ENCODE data around the gene EPHA3. TPM values are rescaled to one million over a fixed set of nuclear protein-coding genes. Genes with fewer than 3 reads are reported as not detected.

EPHA3 gene
- total RNA-seq, 1 donor from 2014 or later = 3.3 TPM

- Histone ChIP-seq H3K27me3 (no peaks in the 10 kb centered on the region), H3K4me3 (no peak overlapping the region), H3K9me3 (no peaks in the 10 kb centered on the region), H3K36me3 (no peaks in the 10 kb centered on the region), H3K27ac (no peak overlapping the region), H3K4me1 (no peaks in the 10 kb centered on the region)
- TF ChIP-seq CTCF (IDR thresholded peaks at IDR 0.05) = no peak
- no peak for DNase-seq (ENCODE audit: low spot score in 2 of 2)
- intact Hi-C loops (cut with DNase I) = no loop called here
These were observed 306.8 kb downstream of the EPHA3 start for GRCh38 chr3:89414270-89414669.

DNA sequence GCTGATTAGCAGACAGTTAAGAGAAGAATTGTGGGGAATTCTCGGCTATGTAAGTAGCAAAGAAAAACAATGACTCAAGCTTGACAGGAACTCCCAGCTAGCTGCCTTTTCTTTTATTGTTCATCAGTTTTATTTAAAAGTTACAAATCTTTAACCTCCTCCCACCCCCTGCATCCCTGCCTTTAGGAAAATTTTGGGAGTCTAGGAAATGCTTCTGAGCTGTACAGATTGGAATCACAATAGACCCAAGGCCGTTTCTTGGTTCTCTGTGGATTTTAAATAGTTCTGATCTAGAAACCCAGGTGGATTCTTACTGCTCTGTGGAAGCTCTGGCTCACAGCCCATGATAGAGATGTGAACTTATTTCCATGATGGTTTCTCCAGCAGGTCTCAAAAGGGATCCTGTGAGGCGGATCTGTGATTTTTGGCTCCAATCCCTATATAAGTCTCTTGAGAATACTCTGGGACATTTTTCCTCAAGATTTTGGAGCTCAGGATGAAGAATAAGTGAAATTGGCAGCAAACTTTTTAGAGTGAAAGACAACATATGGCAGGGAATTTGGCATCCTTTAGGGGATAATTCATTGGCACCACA is 312.3 kb downstream of the EPHA3 start:
- H3K36me3 ChIP-seq = no peaks in the 10 kb centered on the region
- intact Hi-C loops (cut with DNase I) = no loop called here
- H3K27me3 ChIP-seq = no peaks in the 10 kb centered on the region
- H3K4me3 ChIP-seq = no peak overlapping the region
- no peaks in the 10 kb centered on the region for H3K9me3 ChIP-seq
- no peak for TF ChIP-seq CTCF (IDR thresholded peaks at IDR 0.05)
- DNase-seq (ENCODE audit: low spot score in 2 of 2) = no peak
- H3K27ac ChIP-seq = no peak overlapping the region
- H3K4me1 ChIP-seq = no peaks in the 10 kb centered on the region

- DNase-seq (ENCODE audit: low spot score in 2 of 2) = no peak
- no peak for TF ChIP-seq CTCF (IDR thresholded peaks at IDR 0.05)
- no peaks in the 10 kb centered on the region for H3K9me3 ChIP-seq
These were observed 318.6 kb downstream of the EPHA3 start for GRCh38 chr3:89426060-89426459.

DNA sequence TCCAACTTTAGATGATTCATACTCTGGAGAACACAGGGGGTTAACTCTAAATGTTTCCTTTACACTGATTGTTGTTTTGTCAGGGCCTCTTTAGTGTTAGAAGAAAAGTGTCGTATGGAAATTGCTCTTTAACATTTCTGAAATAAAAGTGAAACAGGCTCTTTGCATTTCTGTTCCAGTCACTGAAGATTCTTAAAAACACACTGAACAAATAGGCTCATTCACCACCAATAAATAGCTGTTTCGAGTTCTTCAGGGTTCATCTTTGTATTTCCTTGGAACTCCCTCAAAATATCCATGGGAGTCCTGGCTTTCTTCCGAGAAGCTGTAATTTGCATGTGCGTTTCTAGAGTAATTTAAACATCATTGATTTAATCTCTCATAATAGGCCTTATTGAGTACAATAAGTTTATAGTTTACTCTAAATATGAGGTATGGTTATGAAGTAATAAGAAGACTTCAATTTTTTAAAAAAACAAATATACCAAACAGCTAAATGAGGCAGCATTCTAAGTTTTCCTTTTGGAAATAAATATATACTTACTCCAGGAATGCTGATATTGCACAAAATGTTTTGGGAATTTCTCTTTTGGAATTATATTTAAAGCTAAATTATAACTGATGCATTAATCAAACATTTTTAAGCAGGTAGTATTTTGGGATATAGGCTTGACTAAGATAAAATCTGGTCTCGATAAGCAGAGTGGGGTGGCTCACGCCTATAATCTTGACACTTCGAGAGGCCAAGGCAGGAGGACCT is 327.4 kb downstream of the EPHA3 start:
- no peak for DNase-seq (ENCODE audit: low spot score in 2 of 2)
- H3K9me3 ChIP-seq = no peaks in the 10 kb centered on the region
- no peaks in the 10 kb centered on the region for H3K36me3 ChIP-seq
- no peak for TF ChIP-seq CTCF (IDR thresholded peaks at IDR 0.05)
- no peaks in the 10 kb centered on the region for H3K27me3 ChIP-seq
- H3K27ac ChIP-seq = no peak overlapping the region
- intact Hi-C loops (cut with DNase I) = no loop called here
- H3K4me1 ChIP-seq = no peaks in the 10 kb centered on the region
- no peak overlapping the region for H3K4me3 ChIP-seq

More at GRCh38 chr3:89426060-89426459, 318.6 kb downstream of the EPHA3 start:
- H3K4me3 ChIP-seq = no peak overlapping the region
- H3K27ac ChIP-seq = no peak overlapping the region
- no peaks in the 10 kb centered on the region for H3K27me3 ChIP-seq
- no peaks in the 10 kb centered on the region for H3K36me3 ChIP-seq
- H3K4me1 ChIP-seq = no peaks in the 10 kb centered on the region
- intact Hi-C loops (cut with DNase I) = no loop called here

DNA sequence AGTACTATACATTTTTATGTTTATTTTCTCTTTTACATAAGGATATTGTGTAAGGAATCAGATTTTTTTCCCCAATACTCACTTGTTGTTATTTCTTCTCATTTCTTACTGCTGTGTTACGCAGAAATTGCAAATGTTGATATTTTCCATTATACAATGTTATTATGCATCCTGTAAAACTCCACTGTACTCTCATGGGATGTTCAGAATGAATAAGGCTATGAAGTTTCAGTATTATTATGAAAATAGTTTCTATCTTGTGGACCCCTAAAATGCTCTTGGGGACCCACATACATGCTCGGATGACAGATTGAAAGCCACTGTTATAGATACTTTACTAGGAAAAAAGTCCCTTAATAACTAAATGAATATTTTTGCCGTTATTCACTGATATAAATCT is 329.4 kb downstream of the EPHA3 start:
- TF ChIP-seq CTCF (IDR thresholded peaks at IDR 0.05) = no peak
- Histone ChIP-seq H3K4me3 (no peak overlapping the region), H3K4me1 (no peaks in the 10 kb centered on the region), H3K27ac (no peak overlapping the region), H3K9me3 (no peaks in the 10 kb centered on the region), H3K36me3 (no peaks in the 10 kb centered on the region), H3K27me3 (no peaks in the 10 kb centered on the region)
- intact Hi-C loops (cut with DNase I) = no loop called here
- no peak for DNase-seq (ENCODE audit: low spot score in 2 of 2)

Data from ascending aorta (tissue), 2 donors.